ENCODE results near the gene INTS6L.
"Not testable (repeated sequence)": the region's sequence is repeated elsewhere in the genome, so short reads cannot be mapped to it uniquely, and the experiment has no call there.

Gene INTS6L

DNA sequence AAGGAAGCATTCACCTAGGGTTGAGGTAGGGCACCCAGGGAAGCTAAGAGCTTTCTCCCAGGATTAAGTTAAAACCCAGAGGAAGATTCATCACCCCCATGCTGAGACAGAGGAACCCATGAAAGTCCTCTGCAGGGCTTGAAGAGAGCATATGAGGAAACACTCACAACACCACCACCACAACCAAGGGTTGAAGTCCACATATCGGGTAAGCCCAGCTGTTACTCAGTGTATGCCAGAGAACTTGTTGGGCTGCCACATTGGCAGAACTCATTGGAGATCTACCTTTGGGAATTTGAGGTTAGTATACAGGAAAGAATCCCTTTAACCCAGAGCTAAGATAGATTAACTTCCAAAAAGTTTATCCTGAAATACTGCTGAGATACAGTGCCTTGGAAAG lies 75.1 kb downstream of the INTS6L start:
- DNase-seq (ENCODE audit: low read depth) = no peak
- TF ChIP-seq, protein P1, sequence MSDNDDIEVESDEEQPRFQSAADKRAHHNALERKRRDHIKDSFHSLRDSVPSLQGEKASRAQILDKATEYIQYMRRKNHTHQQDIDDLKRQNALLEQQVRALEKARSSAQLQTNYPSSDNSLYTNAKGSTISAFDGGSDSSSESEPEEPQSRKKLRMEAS (IDR thresholded peaks at IDR 0.05; ENCODE audit: low read depth, low read length) = no peak
- TF ChIP-seq, protein P2, sequence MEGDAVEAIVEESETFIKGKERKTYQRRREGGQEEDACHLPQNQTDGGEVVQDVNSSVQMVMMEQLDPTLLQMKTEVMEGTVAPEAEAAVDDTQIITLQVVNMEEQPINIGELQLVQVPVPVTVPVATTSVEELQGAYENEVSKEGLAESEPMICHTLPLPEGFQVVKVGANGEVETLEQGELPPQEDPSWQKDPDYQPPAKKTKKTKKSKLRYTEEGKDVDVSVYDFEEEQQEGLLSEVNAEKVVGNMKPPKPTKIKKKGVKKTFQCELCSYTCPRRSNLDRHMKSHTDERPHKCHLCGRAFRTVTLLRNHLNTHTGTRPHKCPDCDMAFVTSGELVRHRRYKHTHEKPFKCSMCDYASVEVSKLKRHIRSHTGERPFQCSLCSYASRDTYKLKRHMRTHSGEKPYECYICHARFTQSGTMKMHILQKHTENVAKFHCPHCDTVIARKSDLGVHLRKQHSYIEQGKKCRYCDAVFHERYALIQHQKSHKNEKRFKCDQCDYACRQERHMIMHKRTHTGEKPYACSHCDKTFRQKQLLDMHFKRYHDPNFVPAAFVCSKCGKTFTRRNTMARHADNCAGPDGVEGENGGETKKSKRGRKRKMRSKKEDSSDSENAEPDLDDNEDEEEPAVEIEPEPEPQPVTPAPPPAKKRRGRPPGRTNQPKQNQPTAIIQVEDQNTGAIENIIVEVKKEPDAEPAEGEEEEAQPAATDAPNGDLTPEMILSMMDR (IDR thresholded peaks at IDR 0.05; ENCODE audit: low read depth, low read length) = no peak
- TF ChIP-seq MYC (IDR thresholded peaks at IDR 0.05; ENCODE audit: low read depth, low read length) (no peak), POLR2A (IDR thresholded peaks at IDR 0.05; ENCODE audit: extremely low read depth, insufficient read length) (no peak)
- no peak overlapping the region for H3K4me3 ChIP-seq (ENCODE audit: low read depth, low read length)

DNA sequence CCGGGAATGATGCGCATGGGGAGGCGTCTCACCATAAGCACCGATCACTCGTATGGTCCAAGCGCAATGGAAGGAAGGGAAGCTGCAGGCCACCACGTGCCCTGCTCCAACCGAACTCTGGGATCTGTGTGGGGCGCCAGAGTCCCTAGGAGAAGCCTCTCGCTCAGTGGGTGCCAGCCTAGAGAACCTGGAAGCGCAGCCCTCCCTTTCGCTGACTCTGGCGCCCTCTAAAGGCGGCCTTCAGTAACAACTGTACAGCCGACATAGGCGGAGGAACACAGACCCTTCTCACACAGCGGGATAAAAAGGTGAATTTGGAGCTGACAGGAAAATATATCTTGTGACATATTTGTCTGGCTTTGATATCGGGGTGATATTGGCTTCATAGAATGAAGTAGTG lies 76.0 kb downstream of the INTS6L start:
- peak; percentile 68 for DNase-seq (ENCODE audit: low read depth)
- TF ChIP-seq, protein P2 (IDR thresholded peaks at IDR 0.05; ENCODE audit: low read depth, low read length) = peak; percentile 64
- TF ChIP-seq, protein P1 (IDR thresholded peaks at IDR 0.05; ENCODE audit: low read depth, low read length) = no peak
- no peak for TF ChIP-seq MYC (IDR thresholded peaks at IDR 0.05; ENCODE audit: low read depth, low read length)
- no peak for TF ChIP-seq POLR2A (IDR thresholded peaks at IDR 0.05; ENCODE audit: extremely low read depth, insufficient read length)
- no peak overlapping the region for H3K4me3 ChIP-seq (ENCODE audit: low read depth, low read length)

DNA sequence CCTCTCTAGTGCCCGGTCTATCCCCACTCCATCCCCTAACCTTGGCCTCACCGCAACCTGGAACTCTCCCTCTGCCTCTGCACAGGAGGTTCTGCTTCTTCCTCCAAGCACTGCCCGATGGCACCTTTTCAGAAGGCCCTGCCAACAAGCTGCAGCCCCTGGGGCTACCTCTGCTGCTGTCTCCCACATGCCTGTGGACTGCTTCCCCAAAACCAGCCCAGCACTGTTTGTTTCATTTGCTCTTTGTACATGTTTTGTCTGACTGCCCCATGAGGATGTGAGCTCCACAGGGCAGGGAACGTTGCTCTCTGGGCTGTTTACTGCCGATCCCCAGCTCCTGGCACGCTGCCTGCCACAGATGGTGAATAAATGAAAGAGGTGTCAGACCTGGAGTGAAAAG lies 85.4 kb downstream of the INTS6L start:
- TF ChIP-seq MYC (IDR thresholded peaks at IDR 0.05; ENCODE audit: low read depth, low read length) = no peak
- TF ChIP-seq, protein P2 (IDR thresholded peaks at IDR 0.05; ENCODE audit: low read depth, low read length) = no peak
- TF ChIP-seq, protein P1 (IDR thresholded peaks at IDR 0.05; ENCODE audit: low read depth, low read length) = no peak
- TF ChIP-seq POLR2A (IDR thresholded peaks at IDR 0.05; ENCODE audit: extremely low read depth, insufficient read length) = no peak
- no peak overlapping the region for H3K4me3 ChIP-seq (ENCODE audit: low read depth, low read length)
- no peak for DNase-seq (ENCODE audit: low read depth)

DNA sequence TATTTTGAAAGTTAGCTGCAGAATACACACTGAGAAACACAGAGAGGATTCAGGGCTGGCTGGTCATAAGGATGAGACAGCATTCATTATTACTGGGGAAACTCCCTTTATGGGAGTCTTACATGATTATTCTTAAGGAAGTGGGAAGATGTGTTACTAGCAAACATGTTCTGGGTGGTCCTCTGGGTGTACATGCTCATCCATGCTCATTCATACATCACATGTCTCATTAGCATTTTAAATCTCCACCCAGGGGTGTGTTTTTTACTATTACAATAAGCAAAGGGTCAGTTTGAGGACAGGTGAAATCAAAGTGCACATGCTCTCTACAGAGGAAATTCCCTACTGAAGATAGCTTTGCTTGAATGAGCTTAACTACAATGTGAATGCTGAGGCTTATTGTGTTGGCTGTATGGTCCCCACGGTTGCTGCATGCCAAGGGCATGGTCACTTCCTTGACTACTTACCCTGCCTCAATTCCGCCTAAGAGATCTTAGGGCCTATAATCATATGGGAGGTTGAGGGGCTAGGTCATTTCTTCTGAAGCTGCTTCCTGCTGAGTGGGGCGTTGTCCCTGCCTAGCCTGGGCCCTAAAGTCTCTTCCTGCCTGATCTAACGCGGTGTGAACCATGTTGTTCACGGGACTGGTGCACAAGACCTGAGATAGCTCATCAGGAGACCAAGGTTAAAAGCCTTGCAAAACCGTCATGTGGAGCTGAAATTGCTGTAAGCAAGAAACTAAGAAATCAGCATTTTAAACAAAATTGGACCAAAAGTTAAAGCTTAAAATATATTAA lies 104.1 kb downstream of the INTS6L start:
- DNase-seq (ENCODE audit: low read depth); H3K4me3 ChIP-seq (ENCODE audit: low read depth, low read length): not testable (repeated sequence)

DNA sequence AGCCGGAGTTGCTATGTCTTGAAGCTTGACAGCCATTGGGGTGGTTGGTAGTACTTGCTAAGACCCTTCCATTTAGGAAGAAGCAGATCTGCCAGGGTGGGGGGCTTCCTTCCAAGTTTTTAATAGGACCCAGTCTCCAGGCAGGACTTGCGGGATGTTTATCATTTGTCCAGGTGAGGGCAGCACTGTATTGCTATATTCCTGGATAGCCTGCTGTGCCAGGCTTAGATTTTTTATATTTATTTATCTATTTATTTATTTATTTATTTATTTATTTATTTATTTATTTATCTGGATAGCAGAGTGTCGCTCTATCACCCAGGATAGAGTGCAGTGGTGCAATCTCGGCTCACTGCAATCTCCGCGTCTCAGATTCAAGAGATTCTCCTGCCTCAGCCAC lies 105.5 kb downstream of the INTS6L start:
- H3K4me3 ChIP-seq (ENCODE audit: low read depth, low read length) = no peak overlapping the region
- TF ChIP-seq, protein P2 (IDR thresholded peaks at IDR 0.05; ENCODE audit: low read depth, low read length) = no peak
- TF ChIP-seq MYC (IDR thresholded peaks at IDR 0.05; ENCODE audit: low read depth, low read length) (no peak), POLR2A (IDR thresholded peaks at IDR 0.05; ENCODE audit: extremely low read depth, insufficient read length) (no peak)
- TF ChIP-seq, protein P1 (IDR thresholded peaks at IDR 0.05; ENCODE audit: low read depth, low read length) = no peak
- DNase-seq (ENCODE audit: low read depth) = peak; percentile 14

DNA sequence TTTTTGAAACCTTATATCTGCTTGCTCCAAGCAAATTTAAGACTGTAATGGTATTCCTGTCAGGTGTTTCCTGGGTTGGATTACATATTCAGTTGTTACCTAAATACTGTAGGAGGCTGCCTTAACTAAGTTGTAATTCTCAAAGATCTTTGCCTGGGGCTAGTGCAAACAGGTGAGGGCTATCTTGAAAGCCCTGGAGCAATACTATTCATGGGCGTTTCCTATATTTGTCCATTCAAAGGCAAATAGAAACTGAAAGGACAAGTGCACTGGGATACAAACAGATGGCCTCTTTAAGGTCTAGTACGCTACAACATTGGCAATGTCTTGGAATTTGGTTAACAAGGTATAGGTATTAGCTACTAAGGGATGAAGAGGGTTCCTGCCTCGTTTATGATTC lies 108.9 kb downstream of the INTS6L start:
- TF ChIP-seq POLR2A (IDR thresholded peaks at IDR 0.05; ENCODE audit: extremely low read depth, insufficient read length) = no peak
- TF ChIP-seq, protein P2 (IDR thresholded peaks at IDR 0.05; ENCODE audit: low read depth, low read length) = no peak
- TF ChIP-seq, protein P1 (IDR thresholded peaks at IDR 0.05; ENCODE audit: low read depth, low read length) = no peak
- H3K4me3 ChIP-seq (ENCODE audit: low read depth, low read length) = no peak overlapping the region
- DNase-seq (ENCODE audit: low read depth) = no peak

Measured in NB4 (cell line).